GM12872 (cell line): Measurements from ENCODE around the gene PTGR3.

Source experiments
- TF ChIP-seq, protein P1 (sequence below): IDR thresholded peaks from 3 replicates; pipeline ENCODE4 v1.5.1; 2011; ENCODE audit warnings: low read depth, mild to moderate bottlenecking, low read length, moderate library complexity; ENCODE audit not compliant: insufficient read depth

Gene PTGR3

GRCh38 chr18:75204269-75204731, 4.6 kb downstream of the PTGR3 start:
- TF ChIP-seq, protein P1, sequence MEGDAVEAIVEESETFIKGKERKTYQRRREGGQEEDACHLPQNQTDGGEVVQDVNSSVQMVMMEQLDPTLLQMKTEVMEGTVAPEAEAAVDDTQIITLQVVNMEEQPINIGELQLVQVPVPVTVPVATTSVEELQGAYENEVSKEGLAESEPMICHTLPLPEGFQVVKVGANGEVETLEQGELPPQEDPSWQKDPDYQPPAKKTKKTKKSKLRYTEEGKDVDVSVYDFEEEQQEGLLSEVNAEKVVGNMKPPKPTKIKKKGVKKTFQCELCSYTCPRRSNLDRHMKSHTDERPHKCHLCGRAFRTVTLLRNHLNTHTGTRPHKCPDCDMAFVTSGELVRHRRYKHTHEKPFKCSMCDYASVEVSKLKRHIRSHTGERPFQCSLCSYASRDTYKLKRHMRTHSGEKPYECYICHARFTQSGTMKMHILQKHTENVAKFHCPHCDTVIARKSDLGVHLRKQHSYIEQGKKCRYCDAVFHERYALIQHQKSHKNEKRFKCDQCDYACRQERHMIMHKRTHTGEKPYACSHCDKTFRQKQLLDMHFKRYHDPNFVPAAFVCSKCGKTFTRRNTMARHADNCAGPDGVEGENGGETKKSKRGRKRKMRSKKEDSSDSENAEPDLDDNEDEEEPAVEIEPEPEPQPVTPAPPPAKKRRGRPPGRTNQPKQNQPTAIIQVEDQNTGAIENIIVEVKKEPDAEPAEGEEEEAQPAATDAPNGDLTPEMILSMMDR = no peak

- TF ChIP-seq, protein P1 = no peak
These were observed 5.3 kb downstream of the PTGR3 start for GRCh38 chr18:75203416-75204268.

DNA sequence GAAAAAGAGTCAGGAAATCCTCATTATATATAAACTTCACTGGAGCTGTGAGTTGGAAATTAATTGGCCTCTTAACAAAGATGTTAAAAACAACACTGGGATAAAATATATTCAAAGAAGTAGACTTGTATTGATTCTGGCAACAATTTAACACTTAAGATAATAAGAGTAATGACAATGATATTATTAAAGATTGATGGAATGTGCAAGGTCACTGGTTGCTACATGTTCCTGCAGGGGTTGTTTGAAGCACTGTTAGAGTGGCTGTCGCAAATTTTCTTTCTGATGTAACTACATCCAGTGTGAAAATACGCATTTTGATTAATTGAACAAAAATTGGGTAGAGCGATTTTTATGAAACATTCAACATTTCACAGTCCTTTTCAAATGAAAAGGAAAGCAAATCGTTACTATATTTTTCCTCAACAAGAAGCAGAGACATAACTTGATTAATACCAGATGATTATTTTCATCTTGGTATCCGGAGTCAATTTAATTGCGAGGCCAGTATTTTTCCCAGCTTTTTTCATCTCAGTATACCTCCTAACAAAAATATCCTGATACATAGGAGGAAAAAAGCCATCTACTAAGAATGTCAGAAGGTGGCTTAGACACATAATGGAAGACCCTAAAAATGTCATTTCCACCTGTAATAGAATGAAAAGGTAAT, 6.1 kb downstream of the PTGR3 start:
- TF ChIP-seq, protein P1 = no peak

- TF ChIP-seq, protein P1 = no peak
These were observed 7.4 kb downstream of the PTGR3 start for GRCh38 chr18:75201282-75202270.

- TF ChIP-seq, protein P1 = no peak
These were observed 8.2 kb downstream of the PTGR3 start for GRCh38 chr18:75200605-75201280.

DNA sequence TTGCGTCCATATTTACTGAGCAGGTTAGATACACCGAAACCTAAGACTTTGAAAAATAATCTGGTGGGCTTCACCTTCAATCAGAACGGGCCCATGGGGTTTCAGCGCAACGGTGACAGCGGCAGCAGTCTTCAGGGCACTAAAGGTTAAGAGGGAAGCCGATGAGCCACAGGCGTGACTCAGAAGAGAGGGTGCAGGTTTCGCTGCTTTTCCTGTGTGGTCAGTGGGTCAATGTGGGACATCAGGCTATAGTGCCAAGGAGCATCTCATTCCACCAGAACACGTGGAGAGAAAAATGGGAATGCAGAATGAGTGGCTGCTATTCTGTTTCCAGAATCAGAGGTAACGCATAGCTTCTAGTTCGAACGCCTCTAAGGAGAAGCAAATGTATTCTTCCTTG, 8.9 kb downstream of the PTGR3 start:
- TF ChIP-seq, protein P1 = no peak
